ENCODE measurements around the gene SH3BP4.

DNA sequence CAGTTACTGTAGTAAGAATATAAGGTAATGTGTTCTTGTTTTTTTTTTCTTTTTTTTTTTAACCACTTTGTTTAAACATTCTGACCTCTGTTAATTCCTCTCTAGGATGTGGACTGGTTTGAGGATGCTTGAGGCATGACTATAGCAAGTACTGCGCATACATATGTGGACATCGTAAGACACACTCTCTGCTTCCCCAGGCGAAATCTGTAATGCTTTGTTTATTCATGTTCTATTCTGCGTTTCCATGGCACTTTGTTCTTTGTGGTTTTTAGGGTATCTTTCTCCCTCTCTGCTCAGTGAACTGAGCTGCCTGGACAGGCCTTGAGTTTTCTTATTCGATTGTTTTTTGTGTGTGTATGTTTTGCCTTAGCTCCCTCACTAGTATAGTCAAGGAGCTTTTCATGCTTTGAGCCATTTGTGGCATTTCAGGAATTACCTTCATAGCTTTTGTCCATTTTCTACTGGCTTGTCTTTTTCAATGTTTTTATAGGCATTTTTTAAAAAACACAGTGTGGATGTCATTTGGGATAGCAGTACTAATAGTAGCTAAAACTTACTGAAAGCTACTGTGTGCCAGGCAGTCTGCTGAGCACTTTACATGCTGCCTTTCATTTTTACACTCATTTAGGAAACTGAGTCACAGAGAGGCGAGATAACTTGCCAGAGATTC, 1.9 kb upstream of the SH3BP4 start:
- no peak for TF ChIP-seq EZH2 (IDR thresholded peaks at IDR 0.05; ENCODE audit: low read length)
- TF ChIP-seq, protein P1, sequence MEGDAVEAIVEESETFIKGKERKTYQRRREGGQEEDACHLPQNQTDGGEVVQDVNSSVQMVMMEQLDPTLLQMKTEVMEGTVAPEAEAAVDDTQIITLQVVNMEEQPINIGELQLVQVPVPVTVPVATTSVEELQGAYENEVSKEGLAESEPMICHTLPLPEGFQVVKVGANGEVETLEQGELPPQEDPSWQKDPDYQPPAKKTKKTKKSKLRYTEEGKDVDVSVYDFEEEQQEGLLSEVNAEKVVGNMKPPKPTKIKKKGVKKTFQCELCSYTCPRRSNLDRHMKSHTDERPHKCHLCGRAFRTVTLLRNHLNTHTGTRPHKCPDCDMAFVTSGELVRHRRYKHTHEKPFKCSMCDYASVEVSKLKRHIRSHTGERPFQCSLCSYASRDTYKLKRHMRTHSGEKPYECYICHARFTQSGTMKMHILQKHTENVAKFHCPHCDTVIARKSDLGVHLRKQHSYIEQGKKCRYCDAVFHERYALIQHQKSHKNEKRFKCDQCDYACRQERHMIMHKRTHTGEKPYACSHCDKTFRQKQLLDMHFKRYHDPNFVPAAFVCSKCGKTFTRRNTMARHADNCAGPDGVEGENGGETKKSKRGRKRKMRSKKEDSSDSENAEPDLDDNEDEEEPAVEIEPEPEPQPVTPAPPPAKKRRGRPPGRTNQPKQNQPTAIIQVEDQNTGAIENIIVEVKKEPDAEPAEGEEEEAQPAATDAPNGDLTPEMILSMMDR (optimal IDR thresholded peaks at IDR 0.05 in 1 of 3, IDR thresholded peaks at IDR 0.05 in 1 of 3, conservative IDR thresholded peaks at IDR 0.05 in 1 of 3; ENCODE audit: extremely low read depth in 1 of 3, insufficient read depth in 2 of 3, low read length in 3 of 3), result no peak
